ENCODE results near the gene RNF168. TPM values are rescaled to one million over a fixed set of nuclear protein-coding genes. Genes with fewer than 3 reads are reported as not detected.
A peak's percentile ranks its signal among the peaks of the same experiment; 100 is the strongest.

Gene RNF168
- total and polyA plus RNA-seq, 7 experiments from 2014 or later: 8.5 to 55.9 (median 29.4) TPM

GRCh38 chr3:196501316-196502044, 2.1 kb downstream of the RNF168 start:
- intact Hi-C loops (cut with micrococcal nuclease): loop anchor here (1.0 to 5.0 kb wide), 9 partner anchors 15 to 419 kb away; partner anchors contain the start of genes TFRC (in 2 of the 2), DYNLT2B (in 1 of the 2) and SENP5 (in 1 of the 2)
- H3K9me3 ChIP-seq (ENCODE audit: control insufficient read depth in 2 of 3, low read length in 3 of 3): no peaks in the 10 kb centered on the region
- no peak for ATAC-seq
- CTCF ChIA-PET: interaction anchor here (0.7 kb wide), 1 partner anchor 12 kb away, joined by 4 read pairs; no protein-coding TSS in a partner anchor
- no peaks in the 10 kb centered on the region for H3K27me3 ChIP-seq (ENCODE audit: control insufficient read depth in 2 of 2, insufficient read depth in 2 of 2, low read length in 2 of 2)
- H3K4me1 Mint-ChIP-seq: peaks cover 30 to 50% (median 45%) of the 10 kb centered on the region in 7 donors
- POLR2A ChIA-PET: interaction anchor here (0.6 to 2.3 kb wide), 5 partner anchors 12 to 69 kb away, joined by 3 to 8 read pairs (median 3); partner anchors contain the start of gene UBXN7
- H3K4me1 ChIP-seq (ENCODE audit: control insufficient read depth in 2 of 2, insufficient read depth in 2 of 2, low read length in 2 of 2): peaks cover 12 to 27% of the 10 kb centered on the region in 2 donors
- peaks cover 0 to 6% (median 2%) of the 10 kb centered on the region in 11 donors for H3K9me3 Mint-ChIP-seq
- H3K27ac ChIP-seq (ENCODE audit: low read depth, low read length): peak overlapping the region; percentile 79
- no peak for DNase-seq
- peak overlapping the region; percentile 39 to 96 (median 86) for H3K27ac Mint-ChIP-seq
- H3K36me3 Mint-ChIP-seq: peaks cover 4 to 43% (median 10%) of the 10 kb centered on the region in 5 donors
- peak overlapping the region; percentile 92 to 100 (median 98) for H3K4me3 Mint-ChIP-seq
- H3K4me3 ChIP-seq (ENCODE audit: low read length): peak overlapping the region; percentile 94
- H3K36me3 ChIP-seq (ENCODE audit: control insufficient read depth in 2 of 3, insufficient read depth in 3 of 3, low read length in 3 of 3): peaks cover 0 to 12% (median 0%) of the 10 kb centered on the region in 3 experiments
- peaks cover 0 to 6% (median 0%) of the 10 kb centered on the region in 5 donors for H3K27me3 Mint-ChIP-seq

- DNase-seq (peak in 1 of 9 donors; percentile 30), ATAC-seq (no peak)
- H3K27me3 ChIP-seq (ENCODE audit: control insufficient read depth in 2 of 2, insufficient read depth in 2 of 2, low read length in 2 of 2): no peaks in the 10 kb centered on the region
- H3K4me3 ChIP-seq (ENCODE audit: low read length): peak overlapping the region; percentile 8
- H3K27ac ChIP-seq (ENCODE audit: low read depth, low read length): no peak overlapping the region
- H3K36me3 ChIP-seq (ENCODE audit: control insufficient read depth in 2 of 3, insufficient read depth in 3 of 3, low read length in 3 of 3): peaks cover 0 to 16% (median 4%) of the 10 kb centered on the region in 3 experiments
- peaks cover 0 to 1% (median 0%) of the 10 kb centered on the region in 11 donors for H3K9me3 Mint-ChIP-seq
- peaks cover 12 to 29% of the 10 kb centered on the region in 2 donors for H3K4me1 ChIP-seq (ENCODE audit: control insufficient read depth in 2 of 2, insufficient read depth in 2 of 2, low read length in 2 of 2)
- ChIA-PET POLR2A (interaction anchor here (0.6 kb wide), 1 partner anchor 1214 kb away, joined by 3 read pairs; no protein-coding TSS in a partner anchor), CTCF (interaction anchor here (0.8 kb wide), 1 partner anchor 240 kb away, joined by 3 read pairs; the partner anchor contains the start of gene PAK2)
- H3K4me1 Mint-ChIP-seq: peaks cover 39 to 59% (median 56%) of the 10 kb centered on the region in 7 donors
- intact Hi-C loops (cut with micrococcal nuclease): loop anchor here (5.0 kb wide), 4 partner anchors 223 to 418 kb away; partner anchors contain the start of genes TFRC (in 2 of the 2) and SENP5 (in 1 of the 2)
- H3K27ac Mint-ChIP-seq: peak overlapping the region in 7 of 9 donors; percentile 10 to 94 (median 56)
- no peaks in the 10 kb centered on the region for H3K27me3 Mint-ChIP-seq
- peak overlapping the region; percentile 92 to 100 (median 98) for H3K4me3 Mint-ChIP-seq
- H3K36me3 Mint-ChIP-seq: peaks cover 4 to 47% (median 15%) of the 10 kb centered on the region in 5 donors
- H3K9me3 ChIP-seq (ENCODE audit: control insufficient read depth in 2 of 3, low read length in 3 of 3): no peaks in the 10 kb centered on the region
These were observed 3.6 kb downstream of the RNF168 start for GRCh38 chr3:196499807-196500524.

GRCh38 chr3:196499061-196499460, 4.5 kb downstream of the RNF168 start:
- H3K27me3 Mint-ChIP-seq: no peaks in the 10 kb centered on the region
- CTCF ChIA-PET: interaction anchor here (0.8 kb wide), 1 partner anchor 241 kb away, joined by 3 read pairs; the partner anchor contains the start of gene PAK2
- peaks cover 6 to 49% (median 18%) of the 10 kb centered on the region in 5 donors for H3K36me3 Mint-ChIP-seq
- Histone ChIP-seq H3K4me3 (ENCODE audit: low read length) (no peak overlapping the region), H3K4me1 (ENCODE audit: control insufficient read depth in 2 of 2, insufficient read depth in 2 of 2, low read length in 2 of 2) (peaks cover 12 to 29% of the 10 kb centered on the region in 2 donors), H3K27ac (ENCODE audit: low read depth, low read length) (no peak overlapping the region), H3K9me3 (ENCODE audit: control insufficient read depth in 2 of 3, low read length in 3 of 3) (no peaks in the 10 kb centered on the region), H3K36me3 (ENCODE audit: control insufficient read depth in 2 of 3, insufficient read depth in 3 of 3, low read length in 3 of 3) (peaks cover 0 to 16% (median 4%) of the 10 kb centered on the region in 3 experiments), H3K27me3 (ENCODE audit: control insufficient read depth in 2 of 2, insufficient read depth in 2 of 2, low read length in 2 of 2) (no peaks in the 10 kb centered on the region)
- intact Hi-C loops (cut with micrococcal nuclease): no loop called here
- POLR2A ChIA-PET: interaction anchor here (0.6 kb wide), 1 partner anchor 8 kb away, joined by 3 read pairs; no protein-coding TSS in a partner anchor
- H3K4me1 Mint-ChIP-seq: peaks cover 42 to 65% (median 62%) of the 10 kb centered on the region in 7 donors
- H3K4me3 Mint-ChIP-seq: peak overlapping the region; percentile 54 to 100 (median 98)
- ATAC-seq (no peak), DNase-seq (no peak)
- peaks cover 0 to 1% (median 0%) of the 10 kb centered on the region in 11 donors for H3K9me3 Mint-ChIP-seq
- peak overlapping the region in 3 of 9 donors; percentile 49 to 76 (median 59) for H3K27ac Mint-ChIP-seq

GRCh38 chr3:196498297-196498696, 5.3 kb downstream of the RNF168 start:
- Mint-ChIP-seq H3K9me3 (peaks cover 0 to 1% (median 0%) of the 10 kb centered on the region in 11 donors), H3K4me3 (peak overlapping the region in 7 of 10 donors; percentile 7 to 92 (median 38)), H3K36me3 (peaks cover 8 to 49% (median 18%) of the 10 kb centered on the region in 5 donors), H3K4me1 (peaks cover 41 to 67% (median 64%) of the 10 kb centered on the region in 7 donors), H3K27ac (peak overlapping the region in 3 of 9 donors; percentile 4 to 76 (median 30)), H3K27me3 (no peaks in the 10 kb centered on the region)
- Histone ChIP-seq H3K27me3 (ENCODE audit: control insufficient read depth in 2 of 2, insufficient read depth in 2 of 2, low read length in 2 of 2) (no peaks in the 10 kb centered on the region), H3K36me3 (ENCODE audit: control insufficient read depth in 2 of 3, insufficient read depth in 3 of 3, low read length in 3 of 3) (peaks cover 0 to 12% (median 4%) of the 10 kb centered on the region in 3 experiments), H3K4me3 (ENCODE audit: low read length) (no peak overlapping the region), H3K9me3 (ENCODE audit: control insufficient read depth in 2 of 3, low read length in 3 of 3) (no peaks in the 10 kb centered on the region), H3K27ac (ENCODE audit: low read depth, low read length) (no peak overlapping the region), H3K4me1 (ENCODE audit: control insufficient read depth in 2 of 2, insufficient read depth in 2 of 2, low read length in 2 of 2) (peaks cover 12 to 29% of the 10 kb centered on the region in 2 donors)
- DNase-seq (no peak), ATAC-seq (no peak)
- ChIA-PET CTCF (no interaction called here), POLR2A (interaction anchor here (0.6 kb wide), 1 partner anchor 328 kb away, joined by 5 read pairs; no protein-coding TSS in a partner anchor)
- intact Hi-C loops (cut with micrococcal nuclease): no loop called here

GRCh38 chr3:196496183-196496582, 7.4 kb downstream of the RNF168 start:
- H3K27ac Mint-ChIP-seq: no peak overlapping the region
- Histone ChIP-seq H3K4me3 (ENCODE audit: low read length) (no peak overlapping the region), H3K9me3 (ENCODE audit: control insufficient read depth in 2 of 3, low read length in 3 of 3) (no peaks in the 10 kb centered on the region), H3K27ac (ENCODE audit: low read depth, low read length) (no peak overlapping the region), H3K4me1 (ENCODE audit: control insufficient read depth in 2 of 2, insufficient read depth in 2 of 2, low read length in 2 of 2) (peaks cover 12 to 29% of the 10 kb centered on the region in 2 donors), H3K36me3 (ENCODE audit: control insufficient read depth in 2 of 3, insufficient read depth in 3 of 3, low read length in 3 of 3) (peaks cover 0 to 8% (median 4%) of the 10 kb centered on the region in 3 experiments), H3K27me3 (ENCODE audit: control insufficient read depth in 2 of 2, insufficient read depth in 2 of 2, low read length in 2 of 2) (no peaks in the 10 kb centered on the region)
- ATAC-seq (no peak), DNase-seq (no peak)
- peaks cover 8 to 50% (median 26%) of the 10 kb centered on the region in 5 donors for H3K36me3 Mint-ChIP-seq
- no peak overlapping the region for H3K4me3 Mint-ChIP-seq
- H3K4me1 Mint-ChIP-seq: peaks cover 44 to 72% (median 69%) of the 10 kb centered on the region in 7 donors
- POLR2A ChIA-PET: no interaction called here
- H3K27me3 Mint-ChIP-seq: no peaks in the 10 kb centered on the region
- H3K9me3 Mint-ChIP-seq: no peaks in the 10 kb centered on the region
- CTCF ChIA-PET: no interaction called here
- intact Hi-C loops (cut with micrococcal nuclease): no loop called here

GRCh38 chr3:196493292-196493691, 10.3 kb downstream of the RNF168 start:
- Mint-ChIP-seq H3K27me3 (no peaks in the 10 kb centered on the region), H3K4me1 (peaks cover 22 to 64% (median 52%) of the 10 kb centered on the region in 7 donors), H3K9me3 (no peaks in the 10 kb centered on the region), H3K36me3 (peaks cover 4 to 27% (median 17%) of the 10 kb centered on the region in 5 donors), H3K4me3 (no peak overlapping the region), H3K27ac (peak overlapping the region in 1 of 9 donors; percentile 11)
- ATAC-seq: no peak
- intact Hi-C loops (cut with micrococcal nuclease): no loop called here
- peaks cover 0 to 4% (median 4%) of the 10 kb centered on the region in 3 experiments for H3K36me3 ChIP-seq (ENCODE audit: control insufficient read depth in 2 of 3, insufficient read depth in 3 of 3, low read length in 3 of 3)
- H3K4me1 ChIP-seq (ENCODE audit: control insufficient read depth in 2 of 2, insufficient read depth in 2 of 2, low read length in 2 of 2): peaks cover 0 to 13% of the 10 kb centered on the region in 2 donors
- POLR2A ChIA-PET: no interaction called here
- CTCF ChIA-PET: no interaction called here
- no peak overlapping the region for H3K4me3 ChIP-seq (ENCODE audit: low read length)
- no peak for DNase-seq
- no peaks in the 10 kb centered on the region for H3K27me3 ChIP-seq (ENCODE audit: control insufficient read depth in 2 of 2, insufficient read depth in 2 of 2, low read length in 2 of 2)
- H3K27ac ChIP-seq (ENCODE audit: low read depth, low read length): no peak overlapping the region
- no peaks in the 10 kb centered on the region for H3K9me3 ChIP-seq (ENCODE audit: control insufficient read depth in 2 of 3, low read length in 3 of 3)
